HG03520 (cell line): ENCODE results near the gene NUBPL.
"Not testable (repeated sequence)": the region's sequence is repeated elsewhere in the genome, so short reads cannot be mapped to it uniquely, and the experiment has no call there.

Experiments used
- ATAC-seq: cut with Tn5 transposase; IDR thresholded peaks from one replicate; pipeline ENCODE4 v1.9.1; 2021; ENCODE audit warnings: mild to moderate bottlenecking, moderate library complexity; ENCODE audit not compliant: unreplicated experiment

Gene NUBPL

DNA sequence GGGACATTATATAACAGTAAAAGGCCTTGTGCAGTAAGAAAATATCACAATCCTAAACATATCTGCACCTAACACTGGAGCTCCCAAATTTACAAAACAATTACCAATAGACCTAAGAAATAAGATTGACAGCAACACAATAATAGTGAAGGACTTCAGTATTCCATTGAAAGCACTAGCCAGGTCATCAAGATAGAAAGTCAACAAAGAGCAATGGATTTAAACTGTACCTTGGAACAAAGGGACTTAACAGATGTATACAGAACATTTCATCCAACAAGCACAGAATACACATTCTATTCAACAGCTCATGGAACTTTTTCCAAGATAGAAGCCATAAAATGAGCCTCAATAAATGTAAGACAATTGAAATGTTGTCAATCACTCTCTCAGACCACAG lies 306.4 kb downstream of the NUBPL start:
- no peak for ATAC-seq

DNA sequence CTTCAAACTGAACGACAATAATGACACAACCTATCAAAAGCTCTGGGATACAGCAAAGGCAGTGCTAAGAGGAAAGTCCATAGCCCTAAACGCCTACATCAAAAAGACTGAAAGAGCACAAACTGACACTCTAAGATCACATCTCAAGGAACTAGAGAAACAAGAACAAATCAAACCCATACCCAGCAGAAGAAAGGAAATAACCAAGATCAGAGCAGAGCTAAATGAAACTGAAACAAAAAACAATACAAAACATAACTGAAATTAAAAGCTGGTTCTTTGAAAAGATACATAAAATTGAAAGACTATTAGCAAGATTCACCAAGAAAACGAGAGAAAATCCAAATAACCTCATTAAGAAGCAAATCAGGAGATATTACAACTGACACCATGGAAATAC lies 306.9 kb downstream of the NUBPL start:
- not testable (repeated sequence) for ATAC-seq

DNA sequence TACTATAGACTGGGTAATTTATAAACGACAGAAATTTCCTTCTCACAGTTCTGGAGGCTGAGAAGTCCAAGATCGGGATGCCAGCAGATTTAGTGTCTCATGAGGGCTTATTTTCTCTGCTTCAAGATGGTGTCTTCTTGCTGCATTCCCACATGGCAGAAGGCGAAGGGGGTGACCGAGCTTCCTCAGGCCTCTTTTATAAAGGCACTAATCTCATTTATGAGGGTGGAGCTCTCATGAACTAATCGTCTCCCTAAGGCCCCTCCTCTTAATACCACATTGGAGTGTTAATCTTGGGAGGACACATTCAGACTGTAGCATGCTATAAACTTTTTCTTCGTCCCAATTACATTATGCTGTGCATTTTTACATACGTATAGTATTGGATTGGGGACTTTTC lies 315.5 kb downstream of the NUBPL start:
- no peak for ATAC-seq

DNA sequence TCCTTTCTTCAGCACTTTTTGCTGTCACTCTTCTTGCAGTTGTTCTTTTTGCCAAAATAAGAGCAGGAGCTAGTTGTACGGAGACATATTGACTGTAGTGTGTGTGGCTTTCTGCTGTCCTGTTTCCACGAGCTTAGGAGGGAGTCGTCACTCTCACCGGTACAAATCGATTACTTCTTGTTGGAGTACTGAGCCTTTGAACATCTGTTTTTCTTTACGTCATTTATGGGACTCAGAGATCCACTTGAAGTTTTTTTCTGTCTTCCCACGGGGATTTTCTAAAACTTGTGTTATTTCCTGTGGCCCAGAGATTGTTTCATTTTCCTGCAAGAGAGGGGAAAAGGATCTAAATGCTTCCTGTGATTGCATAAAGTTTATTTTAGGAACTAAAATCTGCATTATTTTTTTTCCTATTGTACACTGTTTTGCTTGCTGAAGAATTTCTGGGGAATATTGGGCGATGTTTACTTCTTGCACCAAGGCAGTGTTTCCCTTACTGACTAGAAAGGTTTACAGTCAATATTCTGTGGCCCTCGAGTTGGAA lies 316.1 kb downstream of the NUBPL start:
- ATAC-seq, result no peak

DNA sequence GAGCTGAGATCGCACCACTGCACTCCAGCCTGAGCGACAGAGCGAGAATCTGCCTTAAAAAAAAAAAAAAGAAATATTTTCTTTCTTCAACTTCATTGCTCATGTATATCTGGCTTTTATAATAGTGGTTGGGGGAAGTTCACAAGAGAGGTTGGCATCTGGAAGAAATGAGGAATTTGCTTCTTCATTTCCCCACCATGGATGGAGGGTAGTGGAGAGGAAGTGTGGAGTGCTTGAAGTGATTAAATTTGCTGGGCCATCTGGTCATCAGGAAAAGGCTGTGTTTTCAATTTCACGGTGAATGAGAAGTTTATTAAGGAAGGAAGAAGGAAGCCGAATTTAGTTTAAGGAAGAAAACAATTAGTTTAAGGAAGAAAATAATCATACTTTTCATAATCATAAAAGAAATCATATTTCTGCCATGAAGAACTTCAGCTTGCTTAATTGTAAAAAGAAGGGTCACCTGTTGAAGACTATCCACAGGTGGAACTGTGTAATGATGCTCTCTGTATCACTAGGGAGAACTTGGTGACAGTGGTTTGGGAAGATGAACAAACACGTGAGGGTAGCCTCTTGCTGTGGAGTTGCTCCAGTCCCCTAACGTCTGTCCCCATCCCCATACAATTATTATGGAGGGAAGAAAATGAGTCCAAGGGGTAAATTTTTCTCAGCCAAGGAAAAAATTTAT lies 318.6 kb downstream of the NUBPL start:
- ATAC-seq, result no peak

DNA sequence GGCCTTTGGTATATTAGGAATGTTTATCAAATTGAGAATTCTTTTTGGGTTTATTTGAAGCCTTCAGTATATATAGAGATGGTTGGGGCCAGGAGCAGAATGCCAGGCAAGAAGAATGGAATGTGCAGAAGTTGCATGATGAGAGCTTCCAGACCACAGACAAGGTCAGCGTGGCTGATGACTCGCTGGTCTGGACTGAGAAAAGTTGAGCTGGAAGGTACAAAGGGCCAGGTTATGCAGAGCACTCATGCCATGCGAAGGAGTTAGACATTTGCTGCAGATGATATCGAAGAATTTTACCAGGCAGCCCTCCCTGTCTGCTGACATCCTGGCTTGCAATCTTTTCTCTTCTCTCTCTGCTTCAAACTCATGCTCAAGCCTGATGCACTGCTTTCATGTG lies 319.7 kb downstream of the NUBPL start:
- ATAC-seq, result no peak

DNA sequence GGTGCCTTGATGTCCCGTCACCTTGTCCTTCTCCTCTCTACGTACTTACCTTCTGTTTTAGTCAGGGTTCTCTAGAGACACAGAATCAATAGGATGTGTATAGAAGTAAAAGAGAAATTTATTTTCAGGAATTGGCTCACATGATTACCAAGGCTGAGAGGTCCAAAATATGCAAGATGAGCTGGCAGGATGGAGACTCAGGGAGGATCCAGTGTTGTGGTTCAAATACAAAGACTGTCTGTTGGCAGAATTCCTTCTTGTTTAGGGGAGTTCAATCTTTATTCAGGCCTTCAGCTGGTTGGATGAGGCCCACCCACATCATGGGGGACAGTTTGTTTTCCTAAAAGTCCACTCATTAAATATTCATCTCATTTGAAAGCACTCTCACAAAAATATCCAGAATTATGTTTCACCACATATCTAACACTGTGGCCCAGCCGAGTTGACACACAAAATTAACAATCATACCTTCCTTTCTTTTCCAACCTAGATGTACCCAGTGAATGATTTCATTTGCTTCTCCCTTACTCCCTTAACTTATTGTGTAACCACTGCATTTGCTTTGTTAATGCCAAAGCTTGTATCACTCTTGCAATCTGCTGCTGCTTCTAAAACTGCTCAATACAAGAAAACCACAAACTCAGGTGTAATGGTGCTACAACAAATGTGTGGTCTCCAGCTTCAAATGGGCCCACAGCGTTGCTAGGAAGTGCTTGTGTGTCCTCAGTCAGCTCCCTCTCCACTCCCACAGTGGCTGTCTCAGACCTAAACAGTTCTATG lies 320.5 kb downstream of the NUBPL start:
- ATAC-seq, result no peak

DNA sequence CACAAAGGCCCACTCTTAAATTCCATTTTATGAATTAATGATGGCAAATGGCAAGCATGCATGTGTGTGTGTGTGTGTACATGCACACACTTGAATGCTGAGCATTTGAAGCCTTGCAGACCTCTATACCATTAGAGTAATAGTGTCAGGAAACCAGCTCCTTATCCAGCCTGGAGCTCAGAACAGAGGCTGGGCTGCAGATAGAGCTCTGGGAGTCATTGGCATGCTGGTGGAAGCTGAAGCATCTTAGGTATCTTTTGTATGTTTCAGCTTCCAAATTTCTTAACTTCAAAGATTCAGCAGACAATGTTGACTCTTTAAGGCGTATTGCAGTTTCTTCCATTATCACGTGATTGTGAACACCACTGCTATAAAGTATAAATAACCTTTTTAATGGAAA lies 323.0 kb downstream of the NUBPL start:
- ATAC-seq, result no peak

DNA sequence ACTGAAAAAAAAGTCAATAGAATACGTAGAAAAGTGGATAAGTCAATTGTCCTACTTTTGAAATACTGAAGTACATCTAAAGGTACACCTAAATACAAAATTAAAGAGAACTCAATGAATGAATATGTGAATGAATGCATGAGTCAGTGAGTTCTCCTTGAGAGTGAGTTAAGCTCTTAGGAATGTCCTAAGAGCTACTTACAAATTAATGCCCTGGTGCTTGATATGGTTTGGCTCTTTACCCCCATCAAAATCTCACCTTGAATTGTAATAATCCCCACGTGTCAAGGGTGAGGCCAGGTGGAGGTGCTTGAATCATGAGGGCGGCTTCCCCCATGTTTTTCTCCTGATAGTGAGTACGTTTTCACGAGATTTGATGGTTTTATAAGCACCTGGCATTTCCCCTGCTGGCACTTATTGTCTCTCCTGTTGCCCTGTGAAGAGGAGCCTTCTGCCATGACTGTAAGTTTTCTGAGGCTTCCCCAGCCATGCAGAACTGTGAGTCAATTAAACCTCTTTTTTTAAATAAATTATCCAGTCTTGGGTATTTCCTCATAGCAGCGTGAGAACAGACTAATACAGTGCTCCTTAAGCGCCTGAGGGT lies 323.7 kb downstream of the NUBPL start:
- ATAC-seq, result no peak

DNA sequence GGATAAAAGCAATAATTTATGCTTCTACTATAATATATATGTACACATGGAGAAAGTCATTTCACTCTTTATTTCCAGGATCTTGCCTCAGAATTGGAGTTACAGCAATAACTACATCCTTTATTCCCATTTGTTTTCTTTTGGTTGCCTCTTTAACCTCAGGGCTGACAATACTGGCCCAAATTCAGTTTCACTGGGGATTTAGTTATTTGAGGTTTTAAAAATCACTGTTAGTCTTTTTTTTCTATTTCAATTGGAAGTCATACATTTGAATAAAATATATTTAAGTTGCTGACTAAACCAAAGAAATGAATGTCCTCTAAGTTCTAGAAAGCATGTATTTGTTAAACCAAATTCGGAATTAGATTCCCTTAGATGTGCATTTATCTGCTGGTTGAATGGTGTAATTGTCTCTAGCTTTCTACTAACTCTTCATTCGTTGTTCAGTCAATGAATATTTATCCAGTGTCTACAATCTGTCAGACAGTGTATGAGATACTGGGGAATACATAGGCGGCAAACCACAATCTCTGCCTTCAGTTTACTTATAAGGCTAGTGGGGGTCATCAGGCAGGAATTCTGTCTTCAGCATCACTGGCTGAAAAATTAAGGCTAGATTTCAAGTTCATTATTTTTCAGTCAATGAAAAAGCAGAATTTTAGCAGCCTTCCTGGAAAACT lies 325.1 kb downstream of the NUBPL start:
- ATAC-seq, result no peak

DNA sequence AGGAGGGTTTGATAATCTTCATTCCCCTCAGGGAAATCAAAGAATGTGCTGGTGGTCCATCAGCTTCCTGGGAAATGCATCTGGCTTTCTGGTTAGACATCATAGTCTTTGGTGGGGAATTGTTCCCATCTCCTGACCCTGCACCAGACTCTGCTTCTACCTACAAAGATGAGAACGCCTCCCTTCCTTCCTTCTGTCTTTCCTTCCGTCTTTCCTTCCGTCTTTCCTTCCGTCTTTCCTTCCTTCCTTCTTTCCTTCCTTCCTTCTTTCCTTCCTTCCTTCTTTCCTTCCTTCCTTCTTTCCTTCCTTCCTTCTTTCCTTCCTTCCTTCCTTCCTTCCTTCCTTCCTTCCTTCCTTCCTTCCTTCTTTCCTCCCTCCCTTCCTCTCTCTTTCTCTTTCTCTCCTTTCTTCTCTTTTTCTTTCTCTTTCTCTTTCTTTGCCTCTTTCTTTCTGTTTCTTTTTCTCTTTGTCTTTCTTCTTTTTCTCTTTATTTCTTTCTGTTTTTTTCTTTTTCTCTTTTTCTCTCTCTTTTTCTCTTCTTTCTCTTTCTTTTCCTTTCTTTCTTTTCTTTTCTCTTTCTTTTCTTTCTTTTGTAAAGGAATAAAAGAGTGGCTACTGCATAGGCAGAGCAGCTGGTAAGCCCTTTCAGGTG lies 326.9 kb downstream of the NUBPL start:
- no peak for ATAC-seq

DNA sequence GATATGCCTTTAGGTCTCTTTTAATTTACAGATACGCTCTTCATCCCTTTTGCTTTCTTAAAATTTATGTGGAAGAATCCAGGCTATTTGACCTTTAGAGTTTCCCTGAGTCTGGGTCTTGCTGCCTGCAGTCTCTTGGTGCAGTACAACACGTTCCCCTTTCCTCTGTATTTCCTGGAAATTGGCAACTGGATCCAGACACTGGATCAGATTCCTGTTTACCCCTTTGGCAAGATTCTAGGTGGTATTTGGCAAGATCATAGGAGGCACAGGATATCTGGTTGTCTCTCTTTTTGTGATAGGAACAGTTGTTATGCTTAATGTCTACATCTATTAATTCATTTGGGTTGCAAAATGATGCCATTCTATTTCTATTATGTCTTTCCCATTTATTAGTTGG lies 328.1 kb downstream of the NUBPL start:
- no peak for ATAC-seq

DNA sequence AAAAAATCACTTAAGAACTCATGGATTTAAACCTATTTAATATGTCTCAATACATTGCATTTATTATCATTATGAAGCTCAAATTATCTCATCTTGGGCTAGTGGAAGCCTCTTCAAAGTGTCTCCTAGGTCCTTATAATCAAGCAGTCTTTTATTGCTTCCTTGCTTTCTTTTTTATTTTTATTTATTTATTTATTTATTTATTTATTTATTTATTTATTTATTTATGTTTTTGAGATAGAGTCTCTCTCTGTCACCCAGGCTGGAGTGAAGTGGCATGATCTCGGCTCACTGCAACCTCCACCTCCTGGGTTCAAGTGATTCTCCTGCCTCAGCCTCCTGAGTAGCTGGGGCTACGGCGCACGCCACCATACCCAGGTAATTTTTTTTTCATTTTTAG lies 329.0 kb downstream of the NUBPL start:
- not testable (repeated sequence) for ATAC-seq

DNA sequence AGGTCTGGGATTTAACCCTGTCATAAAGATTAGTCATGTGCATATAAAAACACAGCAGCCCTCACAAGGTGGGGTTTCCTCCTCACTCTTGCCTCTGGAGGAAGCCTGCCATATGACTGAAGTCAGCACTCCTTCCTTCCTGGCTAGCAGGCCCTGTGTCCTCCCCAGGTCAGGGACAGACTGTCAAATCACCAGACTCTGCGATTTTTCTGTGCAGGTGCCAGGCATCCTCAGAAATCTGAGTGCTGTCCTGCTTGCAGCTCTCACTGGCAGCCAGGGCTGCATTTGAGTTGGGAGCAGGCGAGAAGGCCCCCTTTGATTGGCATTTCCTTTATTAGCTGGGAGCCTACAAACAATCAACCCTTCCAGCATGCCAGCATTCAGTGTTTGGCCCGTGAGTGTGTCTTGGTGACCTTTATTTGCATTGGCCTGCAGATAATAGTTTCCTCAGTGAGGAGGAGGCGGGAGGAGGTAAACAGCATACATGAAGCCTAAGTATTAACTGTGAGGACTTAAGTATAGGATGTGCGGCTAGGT lies 332.1 kb downstream of the NUBPL start:
- no peak for ATAC-seq

DNA sequence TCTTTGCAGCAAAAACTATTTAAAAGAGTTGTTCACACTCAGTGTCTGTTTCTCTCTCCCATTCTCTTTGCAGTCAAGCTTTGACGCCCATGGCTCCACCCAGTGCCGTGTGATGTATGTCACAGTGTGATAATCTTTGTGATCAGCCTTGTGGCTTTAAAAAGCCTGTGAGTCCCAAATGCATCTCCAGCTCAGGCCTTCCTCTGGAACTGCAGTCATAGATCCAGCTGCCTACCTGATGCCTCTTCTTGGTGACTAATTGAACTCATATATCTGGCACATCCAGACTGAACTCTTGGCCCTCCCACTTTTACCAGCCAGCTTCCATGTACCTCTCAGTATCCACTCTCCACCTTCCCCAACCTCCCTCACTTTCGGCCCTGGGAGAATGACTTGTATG lies 333.1 kb downstream of the NUBPL start:
- no peak for ATAC-seq

DNA sequence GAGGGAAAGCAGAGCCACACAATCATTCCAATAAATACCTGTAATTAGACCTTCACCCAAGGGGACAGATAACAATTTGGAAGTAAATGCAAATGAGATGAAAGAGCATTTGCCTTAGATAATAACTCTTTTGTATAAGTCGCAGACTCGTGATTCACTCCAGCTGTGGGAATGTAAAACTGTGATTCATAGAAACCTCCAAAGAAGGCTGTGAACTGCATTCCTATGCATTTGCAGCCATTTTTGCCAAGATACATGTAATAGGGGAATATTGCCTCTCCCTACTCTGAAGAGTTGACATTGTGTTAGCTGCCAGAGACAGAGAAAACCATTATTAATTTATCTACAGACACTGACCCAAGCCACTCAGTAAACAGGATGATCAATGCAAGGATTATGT lies 334.0 kb downstream of the NUBPL start:
- ATAC-seq, result no peak

DNA sequence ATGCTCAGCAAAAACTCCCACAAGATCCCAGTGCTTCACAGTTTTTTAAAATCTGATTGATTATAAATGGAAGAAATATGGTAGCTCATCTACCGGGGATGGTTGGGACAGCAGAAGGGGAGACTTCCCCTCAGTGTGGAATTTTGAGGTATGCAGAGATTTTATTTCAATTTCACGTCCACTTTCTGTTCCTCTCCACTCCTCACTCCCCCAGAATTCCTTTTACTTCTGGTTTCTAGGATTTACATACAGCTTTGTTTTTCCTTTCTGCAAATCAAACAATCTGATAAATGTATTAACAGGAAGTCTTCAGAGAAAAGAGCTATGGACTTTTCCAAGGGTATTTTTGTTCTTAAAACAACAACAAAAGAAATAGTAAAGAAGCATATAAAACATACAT lies 334.4 kb downstream of the NUBPL start:
- no peak for ATAC-seq

DNA sequence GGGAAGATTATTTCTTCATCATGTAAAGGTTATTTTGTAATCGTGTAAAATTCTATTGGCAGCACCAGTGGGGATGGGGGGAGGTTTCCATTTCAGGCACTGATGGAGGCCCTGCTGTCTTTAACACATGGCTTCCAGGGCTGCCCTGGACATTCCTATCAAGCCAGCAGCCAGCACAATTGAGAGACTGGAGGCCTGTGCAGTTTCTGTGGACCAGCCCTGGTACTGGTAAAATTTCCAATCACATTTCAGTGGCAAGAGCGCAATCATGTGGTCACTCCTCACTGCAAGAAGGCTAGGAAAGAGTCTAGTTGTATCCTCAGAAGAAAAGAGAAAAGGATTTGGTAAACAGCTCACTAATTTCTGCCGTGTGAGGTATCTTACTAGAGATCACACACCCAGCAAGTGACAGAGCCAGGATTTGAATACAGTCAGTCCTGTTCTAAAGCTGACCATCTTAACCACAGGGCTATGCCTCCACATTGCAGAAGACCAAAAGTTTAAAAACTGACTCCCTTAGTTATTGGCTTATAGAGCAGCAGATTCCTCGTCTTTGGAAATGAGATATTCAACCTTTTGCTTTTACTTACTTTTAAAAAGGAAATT lies 336.5 kb downstream of the NUBPL start:
- ATAC-seq, result no peak

DNA sequence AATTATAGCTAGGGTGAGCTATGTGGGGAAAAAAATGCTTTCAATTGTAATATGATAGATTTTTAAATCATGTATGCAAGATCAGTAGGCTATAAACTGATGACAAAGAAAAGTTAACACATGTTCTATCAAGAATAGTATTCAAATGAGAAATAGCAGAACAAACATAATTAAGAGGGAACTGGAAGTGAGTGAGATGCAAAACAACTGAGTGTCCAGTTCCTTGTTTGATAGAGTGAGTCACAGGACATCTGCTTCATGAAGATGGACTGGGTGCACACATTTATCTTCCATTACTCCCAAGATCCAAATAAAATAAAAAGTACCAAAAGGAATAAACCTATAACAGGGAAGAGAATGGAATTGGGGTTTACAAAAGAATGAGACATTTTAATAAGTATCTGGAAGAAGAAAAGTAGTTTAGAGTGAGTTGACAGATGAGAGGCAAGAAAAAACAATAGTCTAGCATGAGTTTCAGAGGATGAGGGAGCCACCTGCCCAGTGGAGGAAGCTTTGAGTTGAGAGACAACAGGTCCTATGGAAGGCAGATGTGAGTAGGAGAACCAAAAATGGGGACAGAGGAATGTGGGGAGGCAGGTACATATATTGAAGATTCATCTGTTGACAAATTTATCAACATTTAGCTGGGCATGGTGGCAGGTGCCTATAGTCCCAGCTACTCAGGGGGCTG lies 337.8 kb downstream of the NUBPL start:
- ATAC-seq, result no peak

DNA sequence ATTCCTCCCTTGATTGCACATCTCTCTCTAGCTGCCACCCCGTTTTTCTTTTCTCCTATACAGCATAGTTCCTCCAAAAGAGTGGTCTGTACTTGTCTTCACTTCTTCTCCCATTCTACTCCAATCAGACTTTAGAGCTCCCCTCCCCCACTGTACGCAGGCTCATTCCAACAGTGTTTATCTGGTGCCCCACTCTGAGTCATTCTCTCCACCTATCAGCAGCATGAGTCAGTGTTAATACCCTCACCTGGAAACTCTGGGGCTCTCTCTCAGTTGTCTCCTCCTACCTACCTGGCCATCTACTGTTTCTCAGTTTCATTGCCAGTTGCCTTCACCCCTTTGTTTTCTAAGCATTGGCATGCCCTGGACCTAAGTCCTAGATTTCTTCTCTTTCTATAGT lies 340.8 kb downstream of the NUBPL start:
- no peak for ATAC-seq
